CD14-positive monocyte (primary cell): ENCODE measurements around the gene BCAP31. TPM values are rescaled to one million over a fixed set of nuclear protein-coding genes. Genes with fewer than 3 reads are reported as not detected.
"Not testable (repeated sequence)": the region's sequence is repeated elsewhere in the genome, so short reads cannot be mapped to it uniquely, and the experiment has no call there.

Experiments
- DNase-seq, 3 donors: peaks; one replicate each; pipeline ENCODE4 v3.0.0-alpha.2; 2011 to 2022
- H2AFZ ChIP-seq: 2 replicates; pipeline ENCODE4 v1.6.0; 2012; ENCODE audit warnings: mild to moderate bottlenecking, low read depth, low read length, inconsistent platforms; ENCODE audit not compliant: insufficient read depth, poor library complexity, severe bottlenecking
- H3K27ac ChIP-seq, 2 donors: 1 replicate in 1 of 2; 2 replicates in 1 of 2; pipeline ENCODE4 v1.5.1; 2012 to 2013; ENCODE audit warnings: low read length in 2 of 2, control low read depth in 1 of 2, inconsistent platforms in 1 of 2, low read depth in 1 of 2, mild to moderate bottlenecking in 1 of 2
- H3K27me3 ChIP-seq, 2 donors: one replicate each; pipeline versions ENCODE4 v1.6.0 to v1.6.1; 2011 to 2013; ENCODE audit warnings: low read length in 2 of 2; ENCODE audit not compliant: control insufficient read depth in 2 of 2, insufficient read depth in 2 of 2
- H3K36me3 ChIP-seq, 2 donors: replicated peaks in 1 of 2; 1 replicate in 1 of 2; 2 replicates in 1 of 2; pipeline versions ENCODE4 v1.5.1 to v1.6.1; 2012 to 2013; ENCODE audit warnings: low read length in 2 of 2, control low read depth in 1 of 2, inconsistent platforms in 1 of 2, mild to moderate bottlenecking in 1 of 2; ENCODE audit not compliant: insufficient read depth in 2 of 2, control insufficient read depth in 1 of 2
- H3K4me1 ChIP-seq, 2 donors: 1 replicate in 1 of 2; 2 replicates in 1 of 2; pipeline versions ENCODE4 v1.5.1 to v1.6.1; 2012 to 2013; ENCODE audit warnings: low read length in 2 of 2, control low read depth in 1 of 2, inconsistent platforms in 1 of 2, mild to moderate bottlenecking in 1 of 2, moderate library complexity in 1 of 2; ENCODE audit not compliant: insufficient read depth in 2 of 2, control insufficient read depth in 1 of 2
- H3K4me2 ChIP-seq: replicated peaks from 2 replicates; pipeline ENCODE3; 2012; ENCODE audit warnings: low read length, moderate library complexity, mild to moderate bottlenecking; ENCODE audit not compliant: poor library complexity, severe bottlenecking; ENCODE audit errors: extremely low read depth
- H3K4me3 ChIP-seq, 3 experiments: fragments of 200-600 bp in 1 of 3; sonication (generic) in 1 of 3; replicated peaks in 1 of 3; 1 replicate in 2 of 3; 2 replicates in 1 of 3; pipeline ENCODE4 v1.5.1; 2011 to 2013; ENCODE audit warnings: low read length in 3 of 3, mild to moderate bottlenecking in 3 of 3, control low read depth in 2 of 3, low read depth in 2 of 3, inconsistent platforms in 1 of 3, moderate library complexity in 1 of 3
- H3K79me2 ChIP-seq: 2 replicates; pipeline ENCODE4 v1.6.0; 2012; ENCODE audit warnings: mild to moderate bottlenecking, control low read depth, inconsistent platforms, low read length, moderate library complexity; ENCODE audit not compliant: insufficient read depth
- H3K9ac ChIP-seq: 2 replicates; pipeline ENCODE4 v1.6.0; 2017; ENCODE audit warnings: low read length, mild to moderate bottlenecking; ENCODE audit not compliant: insufficient read depth, poor library complexity, severe bottlenecking
- H3K9me3 ChIP-seq, 2 donors: replicated peaks in 1 of 2; 1 replicate in 1 of 2; 2 replicates in 1 of 2; pipeline versions ENCODE4 v1.5.1 to v1.6.1; 2012 to 2013; ENCODE audit warnings: low read length in 2 of 2, control low read depth in 1 of 2; ENCODE audit not compliant: control insufficient read depth in 1 of 2, insufficient read depth in 1 of 2
- H4K20me1 ChIP-seq: 2 replicates; pipeline ENCODE4 v1.6.0; 2012; ENCODE audit warnings: mild to moderate bottlenecking, low read length, control low read depth, moderate library complexity; ENCODE audit not compliant: insufficient read depth
- H3K27ac Mint-ChIP-seq, 7 donors: one replicate each; pipeline ENCODE4 v1.8.0; 2020; ENCODE audit warnings: mild to moderate bottlenecking in 7 of 7, mixed read lengths in 7 of 7, moderate library complexity in 6 of 7, inconsistent platforms in 2 of 7
- H3K27me3 Mint-ChIP-seq, 3 donors: one replicate each; pipeline ENCODE4 v1.8.0; 2021 to 2022; ENCODE audit warnings: low read depth in 3 of 3, mild to moderate bottlenecking in 3 of 3, mixed read lengths in 3 of 3, moderate library complexity in 3 of 3, inconsistent platforms in 1 of 3
- H3K36me3 Mint-ChIP-seq, 2 donors: one replicate each; pipeline ENCODE4 v1.8.0; 2020; ENCODE audit warnings: mixed read lengths in 2 of 2, inconsistent platforms in 1 of 2, mild to moderate bottlenecking in 1 of 2
- H3K4me1 Mint-ChIP-seq: one replicate; pipeline ENCODE4 v1.8.0; 2020; ENCODE audit warnings: mild to moderate bottlenecking, mixed read lengths
- H3K4me3 Mint-ChIP-seq, 2 donors: one replicate each; pipeline ENCODE4 v1.8.0; 2020; ENCODE audit warnings: mild to moderate bottlenecking in 2 of 2, mixed read lengths in 2 of 2, moderate library complexity in 1 of 2
- H3K9me3 Mint-ChIP-seq, 7 donors: one replicate each; pipeline ENCODE4 v1.8.0; 2020 to 2022; ENCODE audit warnings: mixed read lengths in 7 of 7, mild to moderate bottlenecking in 6 of 7, moderate library complexity in 6 of 7, inconsistent platforms in 2 of 7
- WGBS: methylation state at CpG from one replicate; pipeline ENCODE4 v1.1.5; 2013; ENCODE audit warnings: missing lambda C conversion rate; ENCODE audit not compliant: insufficient coverage; 5-methylcytosine and 5-hydroxymethylcytosine counted together
- intact Hi-C, 2 donors: fragments of 100-400 bp; cut with micrococcal nuclease; formaldehyde crosslinking; loops; one replicate each; pipeline versions ENCODE4 v1.15.0 to v1.15.1; 2023
- polyA plus RNA-seq, 3 donors: library from polyadenylated mRNA; depleted of rRNA in 1 of 3; unstranded in 2 of 3; stranded (reverse) in 1 of 3; fragments of 300-500 nt in 2 of 3; fragments of >200 nt in 1 of 3; fragmentation: Illumina TruSeq in 2 of 3; gene quantifications; 1 replicate in 2 of 3; 2 replicates in 1 of 3; pipeline ENCODE4 v1.2.3, GENCODE V29; 2012 to 2021
- TF ChIP-seq, protein P1 (sequence below): fragments of 200-600 bp; IDR thresholded peaks from one replicate; pipeline ENCODE4 v1.8.0; 2022; ENCODE audit warnings: antibody characterized with exemption, mild to moderate bottlenecking

The BCAP31 gene
- polyA plus RNA-seq, 3 donors: 139 to 294 (median 288) TPM

DNA sequence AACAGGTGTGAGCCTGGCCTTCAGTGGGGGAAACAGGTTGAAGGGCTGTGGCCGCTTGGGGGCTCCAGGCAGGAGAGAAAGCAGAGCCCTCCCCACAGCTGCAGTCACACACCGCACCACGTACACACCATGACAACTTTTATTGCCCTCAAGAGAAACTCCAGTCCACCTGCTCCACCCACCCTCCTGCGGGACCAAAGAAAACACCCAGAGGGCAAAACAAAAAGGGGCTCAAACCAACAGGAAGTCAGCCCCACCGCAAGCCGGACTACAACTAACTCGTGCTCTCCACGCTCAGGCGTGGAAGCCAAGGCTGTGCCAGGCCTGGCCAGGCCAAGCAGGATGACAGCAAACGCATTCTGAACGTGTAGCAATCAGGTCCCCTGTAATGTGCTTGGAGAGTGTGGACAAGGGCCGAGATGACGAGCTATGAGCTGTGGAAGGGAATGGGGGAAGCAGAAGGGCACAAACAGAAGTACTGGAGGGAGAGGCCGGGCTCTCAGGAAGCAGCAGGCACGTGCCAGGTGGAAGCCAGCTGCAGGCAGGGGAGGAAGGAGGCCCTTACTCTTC lies 23.7 kb downstream of the BCAP31 start:
- Mint-ChIP-seq H3K4me1 (no peaks in the 10 kb centered on the region), H3K27ac (peak overlapping the region in 1 of 7 donors; percentile 1), H3K9me3 (peaks cover 0 to 3% (median 0%) of the 10 kb centered on the region in 7 donors), H3K36me3 (peaks cover 51 to 80% of the 10 kb centered on the region in 2 donors), H3K27me3 (peaks cover 0 to 14% (median 0%) of the 10 kb centered on the region in 3 donors), H3K4me3 (no peak overlapping the region)
- Histone ChIP-seq H3K27me3 (no peaks in the 10 kb centered on the region), H3K4me3 (no peak overlapping the region), H3K9me3 (no peaks in the 10 kb centered on the region), H2AFZ (no peak overlapping the region), H3K4me1 (no peaks in the 10 kb centered on the region), H3K9ac (no peak overlapping the region), H3K79me2 (no peaks in the 10 kb centered on the region), H3K27ac (no peak overlapping the region), H3K4me2 (no peak overlapping the region), H3K36me3 (peaks cover 57 to 70% of the 10 kb centered on the region in 2 donors), H4K20me1 (peaks cover 32% of the 10 kb centered on the region)
- intact Hi-C loops: no loop called here
- DNase-seq: no peak
- TF ChIP-seq, protein P1, sequence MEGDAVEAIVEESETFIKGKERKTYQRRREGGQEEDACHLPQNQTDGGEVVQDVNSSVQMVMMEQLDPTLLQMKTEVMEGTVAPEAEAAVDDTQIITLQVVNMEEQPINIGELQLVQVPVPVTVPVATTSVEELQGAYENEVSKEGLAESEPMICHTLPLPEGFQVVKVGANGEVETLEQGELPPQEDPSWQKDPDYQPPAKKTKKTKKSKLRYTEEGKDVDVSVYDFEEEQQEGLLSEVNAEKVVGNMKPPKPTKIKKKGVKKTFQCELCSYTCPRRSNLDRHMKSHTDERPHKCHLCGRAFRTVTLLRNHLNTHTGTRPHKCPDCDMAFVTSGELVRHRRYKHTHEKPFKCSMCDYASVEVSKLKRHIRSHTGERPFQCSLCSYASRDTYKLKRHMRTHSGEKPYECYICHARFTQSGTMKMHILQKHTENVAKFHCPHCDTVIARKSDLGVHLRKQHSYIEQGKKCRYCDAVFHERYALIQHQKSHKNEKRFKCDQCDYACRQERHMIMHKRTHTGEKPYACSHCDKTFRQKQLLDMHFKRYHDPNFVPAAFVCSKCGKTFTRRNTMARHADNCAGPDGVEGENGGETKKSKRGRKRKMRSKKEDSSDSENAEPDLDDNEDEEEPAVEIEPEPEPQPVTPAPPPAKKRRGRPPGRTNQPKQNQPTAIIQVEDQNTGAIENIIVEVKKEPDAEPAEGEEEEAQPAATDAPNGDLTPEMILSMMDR: no peak
- WGBS: 87% methylated on average over 3 of the region's 15 CpGs

DNA sequence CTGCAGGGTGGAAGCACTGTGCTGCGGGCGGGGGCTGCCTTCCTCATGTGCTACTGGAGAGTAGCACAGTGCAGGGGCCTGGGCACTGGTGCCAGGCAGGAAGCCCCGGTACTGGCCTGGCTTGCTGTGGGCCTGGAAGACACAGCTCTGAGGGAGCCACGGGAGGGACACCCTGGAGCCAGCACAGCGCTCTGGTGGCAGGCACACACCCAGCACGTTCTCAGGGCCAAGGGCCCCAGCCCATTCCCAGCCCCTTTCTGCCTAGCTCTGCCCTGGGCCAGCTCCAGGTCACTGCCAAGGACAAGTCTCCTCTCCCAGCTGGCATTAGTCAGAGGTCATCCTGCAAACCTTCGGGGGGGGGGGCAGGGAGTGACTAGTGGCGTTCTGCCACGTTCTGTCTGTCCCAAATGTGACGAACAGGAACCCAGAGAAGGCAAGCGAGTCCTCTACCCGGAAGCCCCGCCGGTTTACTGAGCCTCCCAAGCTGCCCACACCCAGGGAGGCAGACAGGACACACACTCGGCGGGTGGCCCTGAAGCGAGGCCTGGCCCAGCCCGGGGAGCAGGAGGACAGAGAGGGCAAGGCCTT lies 24.3 kb downstream of the BCAP31 start:
- H3K4me1 Mint-ChIP-seq, H3K27ac ChIP-seq, H3K9me3 Mint-ChIP-seq, H3K9ac ChIP-seq, H3K27ac Mint-ChIP-seq, H3K4me1 ChIP-seq, H3K4me3 Mint-ChIP-seq, H3K4me3 ChIP-seq, H3K27me3 Mint-ChIP-seq, intact Hi-C loops, H2AFZ ChIP-seq, H3K27me3 ChIP-seq, H3K9me3 ChIP-seq, H3K4me2 ChIP-seq, H3K79me2 ChIP-seq, DNase-seq: not testable (repeated sequence)
- 96% methylated on average over 10 of the region's 18 CpGs for WGBS
- H3K36me3 ChIP-seq: peaks cover 57 to 64% of the 10 kb centered on the region in 2 donors
- peaks cover 32% of the 10 kb centered on the region for H4K20me1 ChIP-seq
- peaks cover 46 to 75% of the 10 kb centered on the region in 2 donors for H3K36me3 Mint-ChIP-seq

DNA sequence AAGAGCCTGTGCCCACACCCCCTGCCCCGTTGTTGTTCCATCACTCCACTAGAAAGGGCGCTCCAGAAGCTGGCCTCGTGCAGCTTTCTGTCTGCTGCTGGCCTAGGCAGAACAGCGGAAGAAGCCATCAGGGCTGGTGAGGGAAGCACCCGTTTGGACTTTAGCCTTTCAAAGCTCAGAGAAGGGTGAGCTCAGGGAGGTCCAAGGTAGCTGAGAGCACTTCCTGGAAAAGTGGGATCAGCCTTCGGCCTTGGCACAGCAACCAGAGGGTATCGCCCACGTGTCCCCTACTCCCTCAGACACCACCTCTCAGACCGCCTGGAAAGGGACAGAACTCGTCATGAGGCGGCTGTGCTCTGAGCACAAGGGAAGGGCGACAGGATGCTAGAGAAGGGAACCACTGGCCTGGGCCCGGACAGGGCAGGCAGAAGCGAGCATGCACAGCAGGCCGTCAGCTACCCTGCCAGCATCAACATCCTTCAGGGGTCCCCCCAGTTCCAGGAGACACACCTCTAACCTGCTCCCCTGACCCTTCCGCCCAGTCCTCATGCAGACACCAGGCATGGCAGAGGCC lies 24.9 kb downstream of the BCAP31 start:
- H3K27ac Mint-ChIP-seq, H3K27me3 ChIP-seq, H3K4me2 ChIP-seq, DNase-seq, H2AFZ ChIP-seq, H3K9me3 ChIP-seq, H3K4me3 ChIP-seq, H3K4me1 ChIP-seq, H3K27ac ChIP-seq, H3K4me3 Mint-ChIP-seq, H3K9ac ChIP-seq, H3K9me3 Mint-ChIP-seq, H3K4me1 Mint-ChIP-seq, intact Hi-C loops, H3K79me2 ChIP-seq, H3K27me3 Mint-ChIP-seq: not testable (repeated sequence)
- WGBS: 100% methylated on average over 2 of the region's 16 CpGs
- Histone ChIP-seq H4K20me1 (peaks cover 29% of the 10 kb centered on the region), H3K36me3 (peaks cover 52 to 63% of the 10 kb centered on the region in 2 donors)
- peaks cover 40 to 69% of the 10 kb centered on the region in 2 donors for H3K36me3 Mint-ChIP-seq
